GM19324 (cell line): ENCODE results near the gene CAMK2D.
"Not testable (repeated sequence)": the region's sequence is repeated elsewhere in the genome, so short reads cannot be mapped to it uniquely, and the experiment has no call there.

Experiments used
- ATAC-seq: cut with Tn5 transposase; IDR thresholded peaks from one replicate; pipeline ENCODE4 v1.9.1; 2021; ENCODE audit warnings: mild to moderate bottlenecking, moderate library complexity; ENCODE audit not compliant: unreplicated experiment, low FRiP score

The CAMK2D gene

GRCh38 chr4:113739197-113739596, 22.3 kb downstream of the CAMK2D start:
- no peak for ATAC-seq

- ATAC-seq = no peak
Measured at GRCh38 chr4:113738251-113738650, 23.3 kb downstream of the CAMK2D start.

DNA sequence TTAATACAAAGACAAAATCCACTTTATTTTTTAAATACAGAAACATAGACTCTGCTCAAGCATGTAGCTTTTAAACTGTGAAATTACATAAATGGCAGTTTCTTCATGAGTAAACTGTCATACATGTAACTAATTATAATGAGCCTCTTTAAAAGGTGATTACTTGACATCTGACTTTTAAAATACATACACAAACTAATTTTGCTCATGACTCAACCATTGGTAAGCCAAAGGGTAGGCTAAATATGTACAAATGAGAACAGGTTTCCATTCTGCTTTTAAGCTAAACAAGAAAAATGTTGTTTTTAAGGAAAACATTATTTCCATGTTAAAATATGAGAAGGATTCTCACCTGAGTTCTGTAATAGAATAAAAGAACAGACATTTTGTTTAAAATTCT, 27.9 kb downstream of the CAMK2D start:
- no peak for ATAC-seq

GRCh38 chr4:113732967-113733527, 28.5 kb downstream of the CAMK2D start:
- no peak for ATAC-seq

GRCh38 chr4:113730467-113731216, 30.9 kb downstream of the CAMK2D start:
- ATAC-seq = no peak

- ATAC-seq = no peak
Measured at GRCh38 chr4:113727802-113728201, 33.7 kb downstream of the CAMK2D start.

- ATAC-seq = no peak
Measured at GRCh38 chr4:113725963-113726362, 35.6 kb downstream of the CAMK2D start.

DNA sequence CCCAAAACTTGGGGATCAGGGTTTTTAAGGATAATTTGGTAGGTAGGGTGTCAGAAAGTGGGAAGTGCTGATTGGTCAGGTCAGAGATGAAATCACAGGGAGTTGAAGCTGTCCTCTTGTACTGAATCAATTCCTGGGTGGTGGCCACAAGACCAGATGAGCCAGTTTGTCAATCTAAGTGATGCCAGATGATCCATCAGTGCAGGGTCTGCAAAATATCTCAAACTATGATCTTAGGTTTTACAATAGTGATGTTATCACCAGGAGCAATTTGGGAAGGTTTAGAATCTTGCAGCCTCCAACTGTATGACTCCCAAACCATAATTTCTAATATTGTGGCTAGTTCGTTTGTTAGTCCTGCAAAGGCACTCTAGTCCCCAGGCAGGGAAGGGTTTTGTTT, 43.3 kb downstream of the CAMK2D start:
- no peak for ATAC-seq

DNA sequence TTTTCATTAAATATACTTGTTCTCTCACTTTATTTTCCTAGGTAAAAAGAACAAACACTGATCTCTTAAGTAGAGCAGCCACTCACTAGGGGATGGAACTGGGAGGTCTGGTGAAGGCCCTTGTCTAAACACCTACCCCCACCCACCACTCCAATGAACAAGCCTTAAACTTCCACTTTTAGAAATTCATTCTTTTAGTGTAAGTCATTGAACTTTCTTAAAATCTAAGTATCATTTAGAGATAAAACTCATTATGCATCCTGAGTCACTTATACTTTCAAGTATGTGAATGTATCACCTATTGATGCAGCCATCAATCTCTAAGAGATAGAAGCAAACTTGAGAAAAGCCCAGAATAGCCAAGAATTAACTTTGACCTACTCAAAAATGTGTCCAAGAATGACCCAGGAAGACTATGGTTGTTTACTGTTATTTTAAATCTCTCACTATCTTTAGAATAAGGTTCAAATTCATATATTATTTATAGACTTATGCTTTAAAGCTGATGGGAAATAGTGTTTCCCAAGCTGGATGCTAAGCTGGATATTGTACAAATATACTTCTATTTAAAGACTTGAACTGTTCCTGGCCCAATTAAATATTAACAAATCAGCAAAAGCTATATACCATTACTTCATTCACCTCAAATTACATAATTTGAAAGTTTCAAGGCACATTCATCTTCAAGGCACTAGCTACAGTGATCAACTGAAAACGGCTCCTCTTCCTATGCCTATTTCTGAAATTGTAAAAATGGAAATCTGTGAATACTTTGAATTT, 49.5 kb downstream of the CAMK2D start:
- no peak for ATAC-seq

GRCh38 chr4:113708250-113708649, 53.3 kb downstream of the CAMK2D start:
- no peak for ATAC-seq

- no peak for ATAC-seq
Measured at GRCh38 chr4:113707048-113707447, 54.5 kb downstream of the CAMK2D start.

DNA sequence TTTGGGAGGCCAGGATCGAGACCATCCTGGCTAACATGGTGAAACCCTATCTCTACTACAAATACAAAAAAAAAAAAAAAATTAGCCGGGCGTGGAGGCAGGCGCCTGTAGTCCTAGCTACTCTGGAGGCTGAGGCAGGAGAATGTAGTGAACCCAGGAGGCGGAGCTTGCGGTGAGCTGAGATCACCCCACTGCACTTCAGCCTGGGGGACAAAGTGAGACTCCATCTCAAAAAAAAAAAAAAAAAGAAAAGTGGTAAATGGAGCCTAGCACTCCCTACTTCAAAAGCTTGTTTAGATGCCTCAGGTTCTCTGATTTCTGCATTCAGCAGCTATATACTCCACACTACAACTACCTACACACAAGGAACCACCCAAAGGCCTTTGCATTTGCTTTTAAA, 56.4 kb downstream of the CAMK2D start:
- ATAC-seq = not testable (repeated sequence)

DNA sequence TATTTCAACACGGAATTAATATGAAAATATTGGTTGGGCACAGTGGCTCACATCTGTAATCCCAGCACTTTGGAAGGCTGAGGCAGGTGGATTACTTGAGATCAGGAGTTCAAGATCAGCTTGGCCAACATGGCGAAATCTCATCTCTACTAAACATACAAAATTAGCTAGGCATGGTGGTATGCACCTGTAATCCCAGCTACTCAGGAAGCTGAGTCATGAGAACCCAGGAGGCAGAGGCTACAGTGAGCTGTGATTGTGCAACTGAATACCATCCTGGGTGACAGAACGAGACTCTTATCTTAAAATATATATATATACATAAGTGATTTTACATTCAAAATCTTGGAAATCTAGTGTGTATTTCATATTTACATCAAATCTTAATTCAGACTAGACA, 58.9 kb downstream of the CAMK2D start:
- not testable (repeated sequence) for ATAC-seq

GRCh38 chr4:113701169-113701568, 60.4 kb downstream of the CAMK2D start:
- no peak for ATAC-seq

DNA sequence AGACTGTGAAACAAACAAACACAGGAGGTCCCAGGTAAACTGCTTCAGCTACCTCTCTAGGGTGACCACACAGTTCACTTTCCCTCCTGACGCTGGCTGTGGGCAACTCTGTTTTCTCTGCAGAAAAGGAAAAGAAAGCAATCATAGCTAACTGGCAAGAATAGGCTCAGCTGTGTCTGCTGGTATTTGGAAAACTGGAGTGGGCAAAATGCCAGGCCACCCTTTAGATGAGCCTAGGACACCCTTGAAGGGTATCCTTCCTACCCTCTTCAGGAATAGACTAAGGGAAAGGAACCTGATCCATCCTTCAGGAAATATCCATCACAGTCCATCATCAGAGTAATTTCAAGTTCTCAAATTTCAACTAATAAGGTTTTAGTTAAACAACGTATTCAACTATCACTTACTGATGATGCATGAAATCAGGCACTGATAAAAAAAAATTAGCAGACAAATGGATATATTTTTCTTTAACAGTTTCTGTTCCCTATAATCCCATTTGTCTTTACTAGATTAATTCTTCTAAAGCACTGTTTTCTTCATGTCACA, 60.9 kb downstream of the CAMK2D start:
- no peak for ATAC-seq

DNA sequence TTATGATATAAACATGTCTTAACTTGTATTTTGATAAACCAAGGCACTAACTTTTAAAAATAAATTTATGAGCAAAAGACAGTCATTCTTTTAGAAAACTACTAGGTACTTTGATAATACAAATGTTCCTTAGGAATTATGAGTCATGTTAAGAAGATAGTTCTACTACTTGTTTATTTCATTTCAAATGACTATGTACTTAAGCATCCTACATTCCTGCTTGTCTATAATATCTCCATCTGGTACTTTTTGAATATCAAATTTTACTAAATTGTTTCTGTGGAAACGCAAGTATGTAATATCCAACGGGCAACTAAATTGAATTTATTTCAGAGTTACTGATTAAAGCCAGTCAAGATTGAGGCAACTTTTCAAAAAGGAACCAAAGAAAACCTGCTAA, 61.8 kb downstream of the CAMK2D start:
- no peak for ATAC-seq

DNA sequence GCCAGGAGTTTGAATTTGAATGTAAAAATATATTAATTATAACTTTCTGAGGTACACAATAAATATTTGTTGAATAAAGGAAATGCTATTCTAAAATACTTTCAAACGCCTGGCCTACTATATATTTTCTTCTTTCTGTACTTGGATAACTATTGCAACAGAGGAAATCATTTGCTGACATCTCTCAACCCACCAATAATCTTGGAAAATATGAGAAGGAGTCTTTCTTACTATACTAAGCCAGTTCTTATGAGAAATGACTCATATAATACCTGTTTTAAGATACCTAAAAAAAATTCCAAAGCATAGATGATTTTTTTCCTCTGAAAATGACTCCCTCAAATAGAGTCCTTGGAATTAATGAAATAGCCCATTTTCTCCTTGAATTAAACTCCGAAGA, 64.1 kb downstream of the CAMK2D start:
- ATAC-seq = no peak

DNA sequence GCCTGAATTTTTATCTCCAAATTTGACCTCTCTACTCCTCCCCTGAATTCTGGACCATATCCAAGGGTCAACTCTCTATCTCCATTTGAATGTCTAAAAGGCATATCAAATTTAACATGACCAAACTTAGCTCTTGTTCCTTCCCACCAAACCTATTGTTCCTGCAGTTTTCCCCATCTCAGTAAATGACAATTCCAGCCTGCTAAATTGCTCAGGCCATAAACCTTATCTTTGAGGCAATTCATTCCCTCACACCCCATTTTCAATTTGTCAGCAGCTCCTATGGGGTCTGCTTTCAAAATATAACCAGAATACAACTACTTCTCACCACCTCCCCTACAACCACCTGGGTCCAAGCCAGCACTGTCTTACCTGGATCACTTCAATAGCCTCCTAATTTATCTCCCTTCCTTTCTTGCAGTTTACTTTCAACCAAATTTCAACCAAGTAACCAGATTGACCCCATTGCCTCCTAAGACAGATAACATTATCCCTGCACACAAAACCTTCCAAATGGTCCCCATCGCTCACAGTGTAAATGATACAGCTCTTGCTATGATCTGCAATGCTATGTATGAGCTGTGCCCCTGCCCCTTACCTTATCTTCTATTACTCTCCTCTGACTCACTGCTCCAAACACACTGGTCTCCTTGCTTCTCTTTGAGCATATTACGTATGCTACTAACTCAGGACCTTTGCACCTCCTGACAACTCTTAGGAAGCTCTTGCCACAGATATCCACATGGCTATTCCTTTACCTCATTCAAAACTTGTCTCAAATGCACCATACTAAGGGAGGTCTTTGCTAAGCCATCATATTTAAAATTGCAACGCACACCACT, 66.0 kb downstream of the CAMK2D start:
- no peak for ATAC-seq

DNA sequence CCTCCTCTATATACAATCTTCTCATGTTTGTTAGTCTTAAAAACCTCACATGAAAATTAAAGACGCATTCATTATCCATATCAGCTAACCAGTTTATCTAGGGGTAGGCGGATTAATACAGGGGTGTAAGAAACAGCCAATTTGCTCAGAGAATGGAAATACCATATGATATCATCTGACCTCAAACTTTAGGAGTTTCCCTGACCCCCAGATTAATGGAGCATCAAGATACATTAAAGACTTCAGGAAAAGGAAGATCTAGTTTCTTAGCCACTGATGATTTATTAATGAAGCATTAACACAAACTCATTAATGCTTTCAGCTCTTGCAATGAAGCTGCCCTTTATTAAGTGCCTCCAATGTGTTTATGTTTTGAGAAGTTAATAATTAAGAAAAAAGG, 67.5 kb downstream of the CAMK2D start:
- ATAC-seq = no peak

DNA sequence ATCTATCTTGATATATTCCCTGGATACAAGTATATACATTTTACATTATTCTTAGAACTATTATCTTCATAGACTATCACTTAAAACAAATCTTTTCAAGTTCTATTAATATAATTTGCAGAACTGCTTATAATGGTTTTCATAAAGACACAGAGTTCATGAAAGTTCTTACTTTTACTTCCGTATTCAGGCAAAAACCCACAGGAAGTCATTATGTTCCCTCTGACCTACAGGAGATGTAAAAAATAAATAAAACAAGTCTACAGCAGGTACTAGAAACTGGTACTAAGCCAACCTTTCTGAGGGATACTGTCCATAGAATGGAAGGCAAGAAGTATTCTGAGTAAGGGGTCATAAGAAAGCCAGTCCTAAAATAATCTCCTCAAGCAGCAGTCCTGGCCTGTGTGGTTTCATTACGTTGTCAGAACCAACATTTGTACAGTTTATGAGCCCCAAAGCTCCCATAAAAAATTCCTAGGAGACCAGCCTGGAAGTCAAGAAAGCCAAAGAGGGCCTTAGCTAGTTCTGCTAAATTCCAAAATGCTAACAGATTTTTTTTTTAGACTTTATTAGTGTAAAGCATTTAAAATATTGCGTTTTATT, 68.6 kb downstream of the CAMK2D start:
- peak; percentile 62 for ATAC-seq
